ENCODE measurements around the gene TCTA.

Gene TCTA, protein sequence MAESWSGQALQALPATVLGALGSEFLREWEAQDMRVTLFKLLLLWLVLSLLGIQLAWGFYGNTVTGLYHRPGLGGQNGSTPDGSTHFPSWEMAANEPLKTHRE

DNA sequence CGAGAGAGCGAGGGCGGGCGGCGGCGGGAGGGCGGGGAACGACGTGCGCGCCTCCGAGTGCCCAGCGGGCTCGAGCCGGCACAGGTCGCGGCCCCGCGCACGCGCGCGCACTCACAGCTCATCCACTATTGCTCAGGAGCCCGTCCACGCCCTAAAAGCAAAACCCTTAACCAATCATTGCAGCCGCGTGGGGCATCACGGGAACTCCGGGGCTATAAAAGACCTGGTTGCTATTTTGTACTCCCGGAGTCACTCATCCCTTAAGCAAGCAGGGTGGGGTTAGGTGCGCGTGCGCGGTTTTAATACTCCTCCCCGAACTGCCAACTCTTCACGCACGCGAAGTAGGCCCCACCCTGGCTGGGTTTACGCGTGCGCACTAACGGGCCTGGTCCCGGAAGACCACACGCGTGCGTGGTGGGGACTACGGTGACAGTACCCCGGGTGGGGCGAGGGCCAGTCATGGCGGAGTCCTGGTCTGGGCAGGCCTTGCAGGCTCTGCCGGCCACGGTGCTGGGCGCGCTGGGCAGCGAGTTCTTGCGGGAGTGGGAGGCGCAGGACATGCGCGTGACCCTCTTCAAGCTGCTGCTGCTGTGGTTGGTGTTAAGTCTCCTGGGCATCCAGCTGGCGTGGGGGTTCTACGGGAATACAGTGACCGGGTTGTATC lies at the start of gene TCTA, which contains the start of gene RHOA:
Gene TCTA, plus strand, starts transcription at position 456 of the 664 bp plus-strand sequence. Its CDS starts 4 bp downstream, at position 460.
Gene RHOA, minus strand, starts transcription at position 9 of the 664 bp plus-strand sequence. CDS start 36,387 bp downstream, outside the sequence.
- in situ Hi-C loops (cut with HindIII; ENCODE audit: low sequenced_read_pairs): no loop called here
- H3K4me3 ChIP-seq (ENCODE audit: low read depth, low read length): peak within 1 kb of the TSS; percentile 91

GRCh38 chr3:49362561-49362960 lies 49.7 kb upstream of the TCTA start:
- DNase-seq (ENCODE audit: low read depth): no peak
- in situ Hi-C loops (cut with HindIII; ENCODE audit: low sequenced_read_pairs): no loop called here
- TF ChIP-seq, protein P1, sequence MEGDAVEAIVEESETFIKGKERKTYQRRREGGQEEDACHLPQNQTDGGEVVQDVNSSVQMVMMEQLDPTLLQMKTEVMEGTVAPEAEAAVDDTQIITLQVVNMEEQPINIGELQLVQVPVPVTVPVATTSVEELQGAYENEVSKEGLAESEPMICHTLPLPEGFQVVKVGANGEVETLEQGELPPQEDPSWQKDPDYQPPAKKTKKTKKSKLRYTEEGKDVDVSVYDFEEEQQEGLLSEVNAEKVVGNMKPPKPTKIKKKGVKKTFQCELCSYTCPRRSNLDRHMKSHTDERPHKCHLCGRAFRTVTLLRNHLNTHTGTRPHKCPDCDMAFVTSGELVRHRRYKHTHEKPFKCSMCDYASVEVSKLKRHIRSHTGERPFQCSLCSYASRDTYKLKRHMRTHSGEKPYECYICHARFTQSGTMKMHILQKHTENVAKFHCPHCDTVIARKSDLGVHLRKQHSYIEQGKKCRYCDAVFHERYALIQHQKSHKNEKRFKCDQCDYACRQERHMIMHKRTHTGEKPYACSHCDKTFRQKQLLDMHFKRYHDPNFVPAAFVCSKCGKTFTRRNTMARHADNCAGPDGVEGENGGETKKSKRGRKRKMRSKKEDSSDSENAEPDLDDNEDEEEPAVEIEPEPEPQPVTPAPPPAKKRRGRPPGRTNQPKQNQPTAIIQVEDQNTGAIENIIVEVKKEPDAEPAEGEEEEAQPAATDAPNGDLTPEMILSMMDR (IDR thresholded peaks at IDR 0.05; ENCODE audit: low read depth, low read length, missing control alignments): no peak
- no peak overlapping the region for H3K4me3 ChIP-seq (ENCODE audit: low read depth, low read length)

More for the DNA sequence above, at the start of gene TCTA, which contains the start of gene RHOA:
- TF ChIP-seq, protein P1 (IDR thresholded peaks at IDR 0.05; ENCODE audit: low read depth, low read length, missing control alignments): no peak
- DNase-seq (ENCODE audit: low read depth): peak; percentile 100

DNA sequence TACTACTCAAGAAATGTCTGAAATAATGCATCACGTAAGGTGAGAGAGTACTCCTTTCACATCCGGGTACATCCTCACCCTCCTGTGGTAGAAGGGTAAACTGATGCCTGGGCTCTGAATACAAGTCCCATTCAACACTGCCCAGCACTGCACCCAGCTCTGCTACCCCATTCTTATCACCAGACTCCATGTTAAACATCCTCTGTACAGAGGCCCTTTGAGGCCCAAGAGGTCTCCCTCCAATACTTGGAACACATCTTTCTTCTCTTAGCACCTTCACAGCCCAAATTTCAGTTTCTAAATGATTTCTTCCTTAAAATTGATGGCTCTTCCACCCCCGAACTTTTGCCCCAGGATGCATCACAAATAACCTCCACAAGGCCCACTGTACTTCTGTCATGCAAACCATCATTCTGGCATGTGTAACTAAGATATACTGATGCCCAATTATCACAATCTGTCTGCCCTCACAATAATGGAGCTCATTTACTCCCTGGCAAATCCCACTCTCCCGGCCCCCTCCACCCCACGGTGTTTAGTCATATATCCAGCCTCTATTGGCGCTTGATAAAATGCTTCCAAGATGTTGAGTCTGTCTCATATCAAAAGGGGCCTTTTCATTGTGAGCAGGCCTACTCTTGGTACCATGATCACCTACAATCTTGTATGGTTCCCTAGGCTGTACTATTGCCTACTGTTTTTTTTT lies 41.5 kb upstream of the TCTA start:
- TF ChIP-seq, protein P1 (IDR thresholded peaks at IDR 0.05; ENCODE audit: low read depth, low read length, missing control alignments): no peak
- in situ Hi-C loops (cut with HindIII; ENCODE audit: low sequenced_read_pairs): no loop called here

DNA sequence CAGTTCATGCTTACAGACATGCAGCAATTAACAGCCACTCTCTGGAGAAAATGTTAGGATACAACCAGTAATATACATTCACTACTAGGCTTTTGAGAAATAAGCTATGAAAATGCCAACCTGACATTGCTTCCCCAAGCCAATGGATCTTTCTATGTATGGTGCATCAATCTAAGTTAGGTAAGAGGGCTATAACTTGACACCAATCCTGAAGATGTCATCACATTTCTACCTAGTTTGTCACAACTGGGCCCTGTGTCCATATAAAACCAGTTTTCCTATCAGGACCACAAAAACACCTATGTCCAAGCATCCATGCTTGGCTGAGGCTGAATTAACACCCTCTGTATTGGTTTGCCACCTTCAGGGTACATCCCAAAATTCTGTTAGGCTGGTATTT lies 40.3 kb upstream of the TCTA start:
- no peak for DNase-seq (ENCODE audit: low read depth)
- in situ Hi-C loops (cut with HindIII; ENCODE audit: low sequenced_read_pairs): no loop called here
- TF ChIP-seq, protein P1 (IDR thresholded peaks at IDR 0.05; ENCODE audit: low read depth, low read length, missing control alignments): no peak
- H3K4me3 ChIP-seq (ENCODE audit: low read depth, low read length): no peak overlapping the region

More for the DNA sequence above, 41.5 kb upstream of the TCTA start:
- no peak overlapping the region for H3K4me3 ChIP-seq (ENCODE audit: low read depth, low read length)
- no peak for DNase-seq (ENCODE audit: low read depth)

- in situ Hi-C loops (cut with HindIII; ENCODE audit: low sequenced_read_pairs): no loop called here
- TF ChIP-seq, protein P1 (IDR thresholded peaks at IDR 0.05; ENCODE audit: low read depth, low read length, missing control alignments): no peak
- H3K4me3 ChIP-seq (ENCODE audit: low read depth, low read length): no peak overlapping the region
- no peak for DNase-seq (ENCODE audit: low read depth)
These were observed 34.7 kb upstream of the TCTA start for GRCh38 chr3:49377483-49377882.

DNA sequence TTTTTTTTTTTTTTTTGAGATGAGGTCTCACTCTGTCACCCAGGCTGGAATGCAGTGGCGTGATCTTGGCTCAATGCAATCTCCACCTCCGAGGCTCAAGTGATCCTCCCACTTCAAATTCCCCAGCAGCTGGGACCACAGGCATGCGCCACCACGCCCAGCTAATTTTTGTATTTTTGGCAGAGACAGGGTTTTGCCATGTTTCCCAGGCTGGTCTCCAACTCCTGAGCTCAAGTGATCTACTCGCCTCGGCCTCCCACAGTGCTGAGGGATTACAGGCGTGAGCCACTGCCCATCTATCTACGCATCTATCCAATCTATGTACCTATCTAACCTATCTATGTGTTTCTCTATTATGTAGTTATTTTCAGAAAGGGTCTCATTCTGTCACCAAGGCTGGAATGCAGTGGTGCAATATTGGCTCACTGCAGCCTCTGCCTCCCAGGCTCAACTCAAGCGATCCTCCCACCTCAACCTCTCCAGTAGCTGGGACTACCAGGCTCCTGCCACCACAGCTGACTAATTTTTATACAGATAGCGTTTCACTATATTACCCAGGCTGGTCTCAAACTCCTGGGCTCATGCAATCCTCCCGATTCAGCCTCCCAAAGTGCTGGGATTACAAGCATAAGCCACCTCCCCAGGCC lies 33.9 kb upstream of the TCTA start:
- in situ Hi-C loops (cut with HindIII; ENCODE audit: low sequenced_read_pairs): no loop called here
- no peak overlapping the region for H3K4me3 ChIP-seq (ENCODE audit: low read depth, low read length)
- DNase-seq (ENCODE audit: low read depth): peak; percentile 65
- TF ChIP-seq, protein P1 (IDR thresholded peaks at IDR 0.05; ENCODE audit: low read depth, low read length, missing control alignments): no peak
